HG02885 (cell line): ENCODE results near the gene CECR2.

Source experiments
- ATAC-seq: cut with Tn5 transposase; IDR thresholded peaks from one replicate; pipeline ENCODE4 v1.9.1; 2021; ENCODE audit warnings: mild to moderate bottlenecking; ENCODE audit not compliant: unreplicated experiment, poor library complexity

CECR2 gene

GRCh38 chr22:17369439-17370025 lies at the start of gene CECR2:
CECR2 (plus strand) TSS chr22:17369460; CDS start chr22:17369784, 324 bp downstream.
- ATAC-seq: no peak

GRCh38 chr22:17319546-17319945 lies 49.7 kb upstream of the CECR2 start:
- no peak for ATAC-seq

DNA sequence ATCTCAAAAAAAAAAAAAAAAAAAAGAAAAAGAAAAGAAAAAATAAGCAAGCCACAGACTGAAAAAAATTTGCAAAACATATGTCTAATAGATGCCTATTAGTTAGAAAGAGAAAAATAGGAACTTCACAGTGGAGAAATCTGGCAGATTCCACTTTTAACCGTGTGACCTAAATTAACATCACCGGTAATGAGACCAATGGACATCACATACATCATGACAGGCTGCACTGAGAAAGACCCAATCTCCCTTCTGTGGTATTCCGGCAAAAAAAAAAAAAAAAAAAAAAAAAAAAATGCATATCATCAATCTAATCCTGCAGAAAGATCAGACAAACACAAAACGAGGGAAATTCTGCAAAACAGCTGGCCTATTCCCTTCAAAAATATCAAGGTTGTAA lies 46.7 kb upstream of the CECR2 start:
- no peak for ATAC-seq

GRCh38 chr22:17331690-17332089 lies 37.6 kb upstream of the CECR2 start:
- no peak for ATAC-seq

DNA sequence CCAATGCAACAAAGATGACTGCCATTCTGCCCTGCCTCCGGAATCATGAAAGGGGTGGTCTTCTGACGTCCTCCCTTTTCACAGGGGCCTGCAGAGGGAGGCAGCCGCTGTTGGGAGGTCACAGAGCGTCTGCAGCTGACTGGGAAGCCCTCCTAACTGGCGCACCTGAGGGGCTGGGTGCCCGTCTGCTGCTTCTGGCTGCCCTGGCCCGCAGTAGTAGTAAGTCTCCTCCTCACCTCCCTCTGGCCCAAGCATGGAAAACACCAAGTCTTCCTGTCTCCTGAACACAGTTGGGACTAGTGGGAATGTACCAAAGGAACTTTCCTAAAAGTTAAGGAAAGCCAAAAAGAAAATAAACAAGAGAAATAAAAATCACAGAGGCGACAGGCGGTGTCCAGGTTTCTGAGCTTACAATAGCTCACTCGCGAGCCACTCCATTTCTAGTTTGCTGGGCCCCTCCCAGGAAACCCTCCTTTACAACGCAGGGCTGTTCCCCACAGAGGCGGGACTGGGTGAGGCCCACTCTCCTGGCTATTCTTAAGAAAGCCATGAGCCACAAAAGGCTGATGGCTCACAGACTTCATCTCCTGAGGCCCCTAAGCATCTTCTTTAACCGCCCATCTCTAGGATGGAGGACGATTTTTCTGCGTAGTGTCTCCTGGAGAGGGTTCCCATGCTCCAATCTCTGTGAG lies 37.0 kb upstream of the CECR2 start:
- no peak for ATAC-seq

DNA sequence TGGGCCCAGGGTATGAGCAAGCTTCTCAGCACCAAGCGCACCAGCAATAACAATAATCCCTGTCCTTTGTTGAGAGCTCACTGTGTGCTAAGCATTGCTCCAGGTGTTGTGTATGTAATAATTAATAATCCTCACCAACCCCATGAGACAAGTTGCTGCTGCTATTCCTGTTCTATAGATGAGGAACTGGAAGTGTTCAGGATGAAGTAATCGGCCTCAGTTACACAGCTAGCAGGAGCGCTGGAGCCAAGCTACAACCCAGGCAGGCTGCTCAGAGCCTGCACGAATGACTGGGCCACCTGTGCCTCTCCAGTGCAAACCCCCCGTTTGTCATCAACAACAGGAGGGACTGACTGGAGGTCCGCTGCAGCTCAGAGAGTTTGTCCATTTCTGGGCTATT lies 35.2 kb upstream of the CECR2 start:
- ATAC-seq: no peak

- ATAC-seq: no peak
Measured at GRCh38 chr22:17334983-17335382, 34.3 kb upstream of the CECR2 start.

DNA sequence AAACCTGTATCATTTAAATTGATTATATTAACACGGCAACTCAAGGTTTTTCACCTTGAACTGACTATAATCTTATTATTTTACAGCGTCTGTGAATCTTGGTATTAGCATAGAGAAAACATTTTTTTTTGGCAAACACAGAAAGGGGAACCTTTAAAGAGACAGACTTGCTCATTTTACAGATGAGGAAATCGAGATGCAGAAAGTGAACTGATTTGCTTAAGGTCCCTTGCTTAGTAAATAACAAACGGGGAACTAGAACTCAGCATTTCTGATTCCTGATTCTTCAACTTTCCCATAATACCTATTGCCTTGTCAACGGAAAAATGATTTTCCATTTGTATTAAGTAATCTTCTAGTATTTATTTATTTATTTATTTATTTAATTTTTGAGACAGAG lies 33.2 kb upstream of the CECR2 start:
- no peak for ATAC-seq

GRCh38 chr22:17337639-17338038 lies 31.6 kb upstream of the CECR2 start:
- no peak for ATAC-seq

GRCh38 chr22:17339095-17339693 lies 30.1 kb upstream of the CECR2 start:
- no peak for ATAC-seq

DNA sequence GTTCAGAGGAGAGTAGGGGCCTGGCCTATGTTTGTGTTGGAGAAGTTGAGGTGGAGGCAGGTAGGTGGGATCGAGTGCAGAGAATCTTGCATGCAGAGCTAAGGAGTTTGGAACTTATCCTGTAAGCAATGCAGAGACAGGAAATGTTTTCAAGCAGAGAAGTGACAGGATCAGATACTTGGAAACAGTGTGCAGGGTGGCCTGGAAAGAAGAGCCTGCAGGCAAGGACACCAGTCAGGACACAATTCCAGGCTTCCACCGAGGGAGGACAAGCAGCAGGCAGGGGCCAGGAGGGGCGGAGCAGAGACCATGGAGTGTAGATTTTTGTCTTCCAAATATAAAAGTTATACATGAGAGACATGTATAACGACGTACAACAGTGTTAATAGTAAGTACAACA lies 26.9 kb upstream of the CECR2 start:
- no peak for ATAC-seq

DNA sequence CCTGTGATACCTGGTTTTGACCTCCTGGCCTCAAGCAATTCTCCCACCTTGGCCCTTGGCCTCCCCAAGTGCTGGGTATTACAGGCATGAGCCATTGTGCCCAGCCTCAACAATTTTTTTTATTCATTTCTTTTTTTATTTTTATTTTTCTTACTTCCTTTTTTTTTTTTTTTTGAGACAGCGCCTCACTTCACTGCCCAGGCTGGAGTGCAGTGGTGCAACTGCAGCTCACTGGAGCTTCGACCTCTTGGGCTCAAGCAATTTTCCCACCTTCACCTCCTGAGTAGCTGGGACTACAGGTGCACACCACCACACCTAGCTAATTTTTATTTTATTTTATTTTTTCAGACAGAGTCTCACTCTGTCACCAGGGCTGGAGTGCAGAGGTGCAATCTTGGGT lies 25.5 kb upstream of the CECR2 start:
- ATAC-seq: no peak

DNA sequence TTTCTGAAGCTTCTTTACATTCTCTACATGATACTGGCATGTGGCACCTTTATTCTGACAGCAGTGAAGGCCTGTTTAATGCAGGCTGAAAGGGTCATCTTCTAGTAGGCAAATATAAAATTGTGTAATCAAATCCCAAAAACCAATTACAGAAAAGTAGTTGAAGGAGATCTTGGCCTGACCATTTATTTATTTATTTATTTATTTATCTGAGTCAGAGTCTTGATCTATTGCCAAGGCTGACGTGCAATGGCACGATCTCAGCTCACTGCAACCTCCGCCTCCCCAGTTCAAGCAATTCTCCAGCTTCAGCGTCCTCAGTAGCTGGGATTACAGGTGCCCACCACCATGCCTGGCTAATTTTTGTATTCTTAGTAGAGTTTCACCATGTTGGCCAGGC lies 22.7 kb upstream of the CECR2 start:
- ATAC-seq: no peak

- ATAC-seq: no peak
Measured at GRCh38 chr22:17347724-17348123, 21.5 kb upstream of the CECR2 start.

- ATAC-seq: no peak
Measured at GRCh38 chr22:17348464-17349103, 20.7 kb upstream of the CECR2 start.

DNA sequence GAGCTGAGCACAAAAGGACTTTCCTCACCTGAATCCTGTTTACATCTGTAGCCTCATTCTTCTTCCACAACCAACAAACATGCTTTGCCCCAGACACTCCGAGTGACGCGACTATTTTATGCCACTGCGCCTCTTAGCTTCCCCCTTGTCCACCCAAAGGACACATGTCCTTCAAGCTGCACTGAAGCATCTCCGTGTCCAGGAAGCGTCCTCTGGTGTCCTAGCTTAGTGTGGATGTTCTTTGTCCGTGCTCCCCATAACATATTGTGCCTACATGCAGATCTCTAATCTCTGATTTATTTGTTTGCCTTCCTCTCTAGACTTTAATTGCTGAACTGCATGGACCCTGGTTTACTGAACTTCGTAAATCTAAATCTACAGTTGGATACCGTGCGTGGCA lies 20.1 kb upstream of the CECR2 start:
- ATAC-seq: no peak

DNA sequence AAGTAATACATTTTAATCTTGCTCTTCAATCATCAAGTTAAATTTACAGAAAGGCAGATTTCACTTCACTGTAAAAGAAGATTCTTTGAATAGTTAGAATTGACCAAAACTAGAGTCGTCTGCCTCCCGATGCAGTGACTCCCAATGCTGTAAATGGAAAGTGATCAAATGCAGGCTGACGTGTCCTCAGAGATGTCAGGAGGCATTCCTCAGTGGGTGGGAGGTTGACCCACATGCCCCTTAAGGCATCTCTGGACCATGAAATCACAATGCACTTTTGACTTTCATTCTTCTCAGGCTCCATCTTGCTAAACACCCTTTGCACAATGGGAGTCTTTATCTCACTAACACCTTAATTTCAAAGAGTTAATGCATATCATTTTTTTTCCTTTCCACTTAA lies 19.0 kb upstream of the CECR2 start:
- no peak for ATAC-seq

GRCh38 chr22:17352798-17353197 lies 16.5 kb upstream of the CECR2 start:
- no peak for ATAC-seq

- no peak for ATAC-seq
Measured at GRCh38 chr22:17357688-17358087, 11.6 kb upstream of the CECR2 start.

DNA sequence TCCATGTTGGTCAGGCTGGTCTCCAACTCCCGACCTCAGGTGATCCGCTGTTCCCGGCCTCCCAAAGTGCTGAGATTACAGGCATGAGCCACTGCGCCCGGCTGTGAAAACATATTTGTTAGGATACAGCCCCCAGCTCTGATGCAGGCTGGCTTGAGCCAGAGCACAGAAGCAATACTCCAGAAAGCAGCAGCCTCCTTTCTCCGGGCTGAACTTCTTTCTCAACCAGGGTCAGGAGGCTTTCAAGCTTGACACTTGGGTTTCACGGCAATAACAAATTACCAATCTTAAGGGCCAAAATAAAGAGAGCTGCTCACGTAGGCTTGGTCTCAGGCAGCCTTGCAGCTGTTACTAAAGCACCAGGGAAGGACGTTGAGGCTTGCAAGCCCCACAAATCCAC lies 10.8 kb upstream of the CECR2 start:
- ATAC-seq: no peak

GRCh38 chr22:17359501-17359900 lies 9.8 kb upstream of the CECR2 start:
- no peak for ATAC-seq
